ENCODE measurements around the gene RUNDC3A.

Gene RUNDC3A

DNA sequence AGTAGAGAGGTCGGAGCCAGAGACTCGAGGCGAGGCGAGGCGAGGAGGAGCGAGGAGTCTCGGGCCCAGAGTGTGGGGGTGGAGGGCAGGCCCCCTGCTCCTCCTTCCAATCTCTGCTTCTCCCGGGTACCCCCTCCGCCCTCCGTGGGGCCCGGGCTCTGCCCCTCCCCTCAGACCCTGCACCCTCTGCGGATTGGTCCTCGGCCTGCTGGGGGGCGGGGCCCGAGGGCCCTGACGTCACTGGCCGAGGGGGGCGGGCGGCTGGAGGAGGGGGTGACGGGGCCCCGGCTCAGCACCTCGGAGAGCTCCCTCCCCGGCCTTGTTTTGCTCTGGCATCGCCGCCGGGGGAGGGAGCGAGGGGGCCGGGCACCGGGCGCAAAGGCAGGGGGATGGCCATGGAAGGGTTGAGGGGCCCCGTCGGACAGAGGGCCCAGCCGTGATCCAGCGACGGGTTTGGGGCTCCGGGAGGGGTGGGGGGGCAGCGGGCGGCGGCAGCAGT, at the start of gene RUNDC3A:
Gene RUNDC3A (plus strand): TSS at position 282 of the 499 bp plus-strand sequence. CDS start 232 bp downstream, outside the sequence.
- DNase-seq, result peak; percentile 55 to 97 (median 90)

DNA sequence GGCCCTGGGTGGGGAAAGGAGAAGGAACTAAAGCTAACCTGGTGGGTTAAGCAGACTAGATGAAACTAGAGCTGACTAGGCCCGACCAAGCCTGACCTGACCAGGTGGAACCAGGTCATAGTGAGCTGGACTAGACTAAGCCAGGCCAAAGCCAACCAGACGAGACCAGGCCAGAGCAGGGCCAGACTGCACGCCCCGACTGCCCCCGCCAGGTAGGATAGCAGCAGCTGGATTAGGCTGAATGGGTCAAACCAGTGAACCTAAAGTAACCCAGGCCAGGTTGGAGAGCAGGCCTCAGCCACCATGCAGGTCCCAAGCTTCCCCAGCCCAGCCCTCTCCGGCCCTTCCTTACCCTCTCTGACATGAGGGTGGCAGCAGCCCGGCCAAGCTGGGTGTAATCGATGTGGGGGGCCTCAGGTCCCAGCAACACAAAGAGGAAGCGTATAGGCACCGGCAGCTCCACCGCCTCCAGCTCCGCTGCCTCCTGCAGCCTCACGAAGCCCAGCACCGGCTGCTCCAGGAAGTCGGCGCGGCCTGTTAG, 49.5 kb upstream of the RUNDC3A start:
- DNase-seq, result no peak

DNA sequence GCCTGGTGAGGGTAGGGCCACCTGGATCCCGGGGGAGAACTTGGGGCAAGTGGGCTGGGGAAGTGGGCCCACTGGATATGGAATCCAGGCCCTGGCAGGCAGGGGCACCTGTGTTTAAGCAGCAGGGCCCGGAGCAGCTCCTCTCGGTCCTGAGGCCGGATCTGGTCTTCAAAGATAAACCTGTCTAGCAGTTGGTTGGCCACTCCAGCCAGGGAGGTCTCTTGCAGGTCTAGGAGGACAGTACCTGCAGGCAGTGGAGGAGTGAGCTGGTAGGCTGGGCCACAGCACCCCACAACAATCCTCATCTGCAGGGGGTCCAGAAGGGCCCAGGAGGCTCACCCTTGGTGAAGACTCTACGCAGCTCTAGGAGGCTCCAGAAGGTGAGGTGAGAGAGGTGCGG, 48.1 kb upstream of the RUNDC3A start:
- DNase-seq, result no peak

DNA sequence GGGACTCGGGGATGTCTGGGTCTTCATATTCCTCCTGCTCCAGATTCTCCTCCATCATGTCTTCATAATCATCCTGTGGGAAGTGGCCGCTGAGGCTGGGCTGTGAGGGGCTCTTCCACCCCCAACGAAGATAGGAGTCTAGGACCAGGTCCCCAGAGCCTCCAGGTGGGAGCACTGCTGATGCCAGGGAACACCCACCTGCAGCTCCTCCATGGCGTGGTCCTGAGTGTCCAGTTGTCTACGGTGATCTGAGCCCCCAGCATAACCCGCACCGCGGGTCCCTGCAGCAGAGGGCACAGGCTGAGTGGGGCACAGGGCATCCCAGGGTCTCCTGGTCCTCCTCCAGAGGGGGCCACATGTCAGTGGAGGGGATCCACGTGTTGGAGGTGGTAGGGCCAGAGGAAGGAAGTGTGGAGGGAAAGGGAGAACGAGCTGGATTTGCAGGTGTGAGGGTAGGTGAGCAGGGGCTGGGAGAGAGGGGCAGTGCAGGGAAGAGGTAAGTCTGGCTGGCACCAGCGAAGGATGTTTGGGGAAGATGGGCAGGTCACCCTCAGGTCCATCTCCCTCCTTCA, 45.7 kb upstream of the RUNDC3A start:
- DNase-seq, result no peak

DNA sequence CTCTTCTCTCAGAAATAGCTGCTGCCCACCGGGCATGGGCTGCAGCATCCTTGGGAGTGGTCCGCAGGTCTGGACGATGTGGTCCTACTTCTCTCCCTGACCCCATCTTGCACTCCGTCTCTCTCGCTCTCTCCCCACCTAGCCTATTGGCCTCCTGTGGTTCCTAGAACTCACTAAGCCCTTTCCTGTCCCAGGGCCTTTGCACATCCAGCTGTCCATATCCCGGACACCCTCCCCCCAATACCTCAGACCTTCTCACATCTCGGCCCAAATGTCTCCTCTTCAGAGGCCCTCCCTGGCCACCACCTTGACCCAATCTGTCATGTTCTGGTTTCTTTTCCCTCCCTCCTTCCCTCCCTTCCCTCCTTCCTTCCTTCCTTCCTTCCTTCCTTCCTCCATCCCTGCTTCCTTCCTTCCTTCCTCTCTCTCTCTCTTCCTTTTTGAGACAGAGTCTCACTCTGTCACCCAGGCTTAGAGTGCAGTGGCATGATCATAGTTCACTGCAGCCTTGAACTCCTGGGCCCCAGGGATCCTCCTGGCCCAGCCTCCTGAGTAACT, 45.0 kb upstream of the RUNDC3A start:
- no peak for DNase-seq

DNA sequence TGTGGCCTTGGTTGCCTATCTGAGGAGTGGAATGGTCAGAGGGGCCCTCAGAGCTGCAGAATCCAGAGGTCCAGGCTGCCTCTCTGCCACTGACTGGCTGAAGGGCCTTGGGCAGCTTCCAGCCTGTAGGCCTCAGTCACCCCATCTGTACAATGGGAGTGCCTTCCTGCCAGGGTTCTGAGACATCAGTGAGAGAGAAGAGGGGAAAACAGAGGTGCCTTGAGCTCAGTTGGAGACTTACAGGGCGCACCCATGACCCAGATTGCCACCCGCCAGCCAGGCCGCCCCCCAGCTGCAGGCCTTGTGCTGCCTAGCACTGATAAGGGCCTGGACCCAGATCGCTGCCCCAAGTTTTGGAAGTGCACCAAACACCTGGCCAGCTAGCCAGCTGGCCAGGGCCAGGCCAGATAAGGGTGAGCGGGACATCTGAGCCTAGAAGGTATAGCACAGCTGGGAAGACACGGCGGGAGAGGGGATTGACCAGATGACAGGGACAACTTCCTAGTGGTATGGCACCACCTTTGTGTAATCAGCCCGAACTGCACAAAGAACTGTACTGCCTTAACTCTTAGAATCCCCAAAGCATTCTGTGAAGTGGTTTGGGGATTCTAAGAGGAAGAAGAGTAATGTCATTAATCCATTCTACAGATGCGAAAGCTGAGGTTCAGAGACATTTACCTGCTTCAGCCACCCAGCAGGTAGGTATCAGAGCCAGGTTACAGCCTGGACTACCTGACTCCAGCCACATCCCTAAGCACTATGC, 41.8 kb upstream of the RUNDC3A start:
- no peak for DNase-seq

DNA sequence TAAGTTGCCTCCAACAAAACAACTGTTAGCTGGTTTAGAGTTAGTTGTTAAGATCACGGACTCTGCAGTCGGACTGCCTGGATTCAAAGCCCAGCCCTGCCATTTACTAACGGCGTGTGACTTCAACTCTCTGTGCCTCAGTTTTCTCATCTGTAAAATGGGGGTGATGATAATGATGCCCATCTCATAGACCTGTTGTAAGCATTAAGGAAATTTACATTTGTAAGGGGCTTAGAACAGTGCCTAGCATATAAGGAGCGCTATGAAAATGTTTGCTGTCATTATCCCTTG, 41.3 kb upstream of the RUNDC3A start:
- DNase-seq, result no peak

DNA sequence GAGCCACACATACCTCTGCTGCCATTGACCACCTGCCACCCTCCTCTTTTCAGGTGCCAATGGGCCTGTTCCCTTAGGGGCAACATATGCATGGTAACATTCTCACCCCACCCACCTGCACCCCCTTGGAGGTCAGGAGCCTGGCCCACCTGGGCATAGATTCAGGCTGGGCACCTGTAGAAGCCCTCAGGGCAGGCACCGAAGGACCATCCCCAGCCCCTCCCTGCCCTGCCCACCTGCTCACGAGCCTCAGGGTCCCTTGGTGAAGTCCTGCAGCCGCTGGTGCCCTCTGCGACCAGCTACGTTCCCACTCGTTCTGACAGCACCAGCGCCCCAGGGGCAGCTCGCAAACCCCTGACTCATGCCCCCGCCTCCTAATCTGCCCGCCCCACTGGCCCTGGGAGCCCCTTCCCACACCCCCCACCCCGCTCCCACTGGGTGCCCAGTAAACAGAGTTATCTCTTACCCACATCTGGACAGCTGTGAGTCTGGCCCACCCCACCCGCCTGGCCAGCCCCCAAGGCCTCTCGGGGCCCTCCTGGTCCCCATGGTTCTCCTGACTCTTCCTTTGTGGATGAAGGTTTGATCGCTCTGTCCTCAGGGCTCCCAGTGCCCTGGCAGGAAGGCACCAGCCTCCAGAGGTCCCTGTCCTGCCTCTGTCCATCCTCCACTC, 40.4 kb upstream of the RUNDC3A start, which contains the start of gene SLC4A1:
Gene SLC4A1 (minus strand): TSS at position 318 of the 673 bp plus-strand sequence. CDS start 5,269 bp downstream, outside the sequence.
- DNase-seq, result no peak

DNA sequence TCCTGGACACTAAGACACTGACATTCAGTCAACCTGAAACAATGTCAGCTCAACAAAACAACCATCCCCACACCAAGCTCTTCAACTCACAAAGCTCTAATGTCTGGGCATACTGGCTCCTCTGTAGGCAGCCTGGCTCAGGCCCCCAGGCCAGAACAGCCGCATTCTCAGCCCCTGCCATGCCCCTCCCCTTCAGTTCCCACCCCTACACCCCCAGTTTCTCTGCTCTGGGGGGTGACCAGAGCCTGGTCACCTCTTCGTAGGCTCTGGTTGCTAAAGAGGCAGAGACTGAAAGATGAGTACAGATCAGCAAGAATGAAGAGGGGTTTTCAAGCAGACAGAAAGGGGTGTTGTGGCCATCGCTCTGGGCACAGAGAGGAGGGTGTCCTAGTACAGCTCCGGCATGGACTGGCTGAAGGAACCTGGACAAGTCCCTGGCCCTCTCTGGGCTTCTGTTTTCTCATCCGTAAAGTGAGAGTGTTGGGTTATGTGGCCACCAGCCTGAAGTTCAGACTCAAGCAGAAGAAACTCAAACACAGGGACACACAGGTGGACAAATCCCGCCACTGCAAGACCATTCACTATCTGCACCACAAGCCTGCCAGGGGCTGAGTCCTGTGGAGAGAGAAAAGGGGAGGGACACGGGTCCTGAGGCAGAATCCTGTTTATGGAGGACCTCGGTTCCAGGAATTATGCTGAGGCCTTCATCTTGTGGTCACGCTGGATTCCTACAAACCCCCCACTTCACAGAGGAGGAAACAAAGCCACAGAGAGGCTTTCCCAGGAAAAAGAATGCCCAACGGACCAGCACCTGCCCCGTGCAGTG, 39.5 kb upstream of the RUNDC3A start:
- DNase-seq, result no peak

DNA sequence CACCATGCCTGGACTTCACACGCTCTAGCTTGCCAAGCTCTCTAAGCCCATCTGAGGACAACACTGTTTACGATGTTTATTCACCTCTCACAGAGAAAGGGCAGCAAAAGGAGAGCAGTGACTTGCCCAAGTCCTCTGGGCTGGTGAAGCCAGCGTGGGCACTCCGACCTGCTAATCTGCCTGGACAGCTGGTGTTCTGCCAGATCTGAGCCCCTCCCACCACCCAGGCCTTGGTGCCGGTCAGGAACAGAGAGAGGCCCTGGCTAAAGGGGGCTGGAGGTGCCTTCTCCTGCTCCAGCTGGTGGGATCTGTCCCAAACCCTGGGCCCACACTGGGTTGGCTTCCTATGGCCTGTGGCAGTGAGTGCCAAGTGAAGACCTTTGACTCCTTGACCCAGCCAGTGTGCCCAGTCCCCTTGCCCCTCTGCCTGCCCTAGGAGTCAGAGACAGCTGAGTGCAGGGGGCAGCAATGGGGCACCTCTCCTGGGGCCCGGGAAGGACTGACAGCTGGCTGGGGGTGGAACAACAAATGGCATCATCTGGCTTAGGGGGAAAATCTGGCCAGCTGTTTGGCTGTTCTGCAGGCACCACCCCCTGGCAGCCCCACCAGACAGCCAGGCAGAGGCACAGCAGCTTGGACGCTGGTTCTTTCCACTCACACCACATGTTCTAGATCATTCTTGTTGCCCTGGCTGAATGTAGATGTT, 38.7 kb upstream of the RUNDC3A start:
- DNase-seq, result no peak

DNA sequence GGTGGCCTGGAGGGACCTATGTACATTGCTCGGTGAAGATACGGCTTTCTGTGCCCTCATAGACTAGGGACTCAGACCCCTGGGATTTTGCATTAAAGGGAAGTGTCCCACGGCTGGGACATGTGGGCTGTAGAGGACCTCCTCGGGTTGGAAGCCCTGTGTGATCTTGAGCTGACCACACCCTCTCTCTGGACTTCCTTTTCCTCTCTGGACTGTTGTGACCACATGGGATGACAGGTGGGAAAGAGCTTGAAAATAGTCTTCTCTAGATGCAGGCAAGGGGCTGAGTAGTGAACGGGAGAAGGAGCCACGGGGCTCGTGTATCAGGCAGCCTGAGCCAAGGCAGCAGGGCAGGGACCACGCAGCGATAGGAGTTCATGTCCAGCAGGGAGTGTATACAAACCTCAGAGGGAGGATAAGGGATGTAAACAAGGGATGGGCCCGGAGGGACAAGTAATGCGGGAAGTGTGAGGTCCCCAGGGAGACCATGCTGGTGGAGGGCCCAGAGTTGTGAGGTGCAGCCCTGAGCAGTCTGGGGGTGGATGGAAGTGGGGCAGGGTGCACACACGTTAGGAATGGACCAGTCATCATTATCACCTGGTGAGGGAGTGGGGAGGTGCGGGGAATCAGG, 36.0 kb upstream of the RUNDC3A start:
- no peak for DNase-seq

DNA sequence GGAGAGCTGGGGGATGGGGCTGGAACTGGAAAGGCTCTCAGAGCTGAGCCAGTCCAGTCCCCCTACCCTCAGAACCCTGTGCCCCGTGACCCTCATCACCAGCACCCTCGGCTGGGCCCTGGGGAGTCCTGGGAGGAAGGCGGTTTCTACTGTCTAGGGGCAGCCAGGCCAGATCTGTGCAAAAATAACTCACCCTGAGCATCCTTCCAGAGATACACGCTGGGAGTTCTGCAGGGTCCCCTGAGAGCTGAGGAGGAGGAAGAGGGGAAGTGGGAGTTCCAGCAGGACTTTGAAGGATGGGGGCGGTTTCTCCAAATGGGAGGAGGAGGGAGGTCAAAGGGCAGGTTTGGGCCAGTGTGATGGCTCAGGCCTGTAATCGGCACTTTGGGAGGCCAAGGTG, 35.4 kb upstream of the RUNDC3A start:
- DNase-seq, result no peak

DNA sequence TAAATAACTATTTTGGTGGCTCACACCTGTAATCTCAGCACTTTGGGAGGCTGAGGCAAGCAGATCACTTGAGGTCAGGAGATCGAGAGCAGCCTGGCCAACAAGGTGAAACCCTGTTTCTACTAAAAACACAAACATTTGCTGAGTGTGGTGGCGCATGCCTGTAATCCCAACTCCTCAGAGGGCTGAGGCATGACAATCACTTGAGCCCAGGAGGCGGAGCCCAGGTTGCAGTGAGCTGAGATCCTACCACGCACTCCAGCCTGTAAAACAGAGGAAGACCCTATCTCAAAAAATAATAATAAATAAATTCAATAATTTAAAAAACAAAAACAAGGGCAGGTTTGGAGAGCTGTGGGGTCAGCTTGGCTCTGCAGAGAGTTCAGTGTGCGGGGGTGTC, 34.8 kb upstream of the RUNDC3A start:
- DNase-seq, result no peak

DNA sequence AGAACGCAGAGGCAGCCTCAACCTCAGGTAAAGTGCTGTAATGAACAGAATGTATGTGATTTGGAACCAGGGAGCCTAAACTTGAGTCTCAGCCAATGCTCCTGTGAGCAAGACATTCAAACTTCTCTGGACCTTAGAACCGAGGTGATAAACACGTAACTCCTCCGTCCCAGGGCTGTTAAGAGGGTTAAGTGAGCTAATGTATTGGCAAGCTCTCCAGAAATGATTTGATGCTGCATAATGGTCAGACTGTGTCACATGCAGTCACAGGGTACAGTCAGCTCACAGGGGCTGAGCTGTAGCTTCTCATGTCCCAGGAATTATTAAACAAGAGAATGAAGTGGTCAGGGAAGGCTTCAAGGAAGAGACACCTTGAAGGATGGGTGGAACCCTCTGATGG, 30.4 kb upstream of the RUNDC3A start:
- no peak for DNase-seq

DNA sequence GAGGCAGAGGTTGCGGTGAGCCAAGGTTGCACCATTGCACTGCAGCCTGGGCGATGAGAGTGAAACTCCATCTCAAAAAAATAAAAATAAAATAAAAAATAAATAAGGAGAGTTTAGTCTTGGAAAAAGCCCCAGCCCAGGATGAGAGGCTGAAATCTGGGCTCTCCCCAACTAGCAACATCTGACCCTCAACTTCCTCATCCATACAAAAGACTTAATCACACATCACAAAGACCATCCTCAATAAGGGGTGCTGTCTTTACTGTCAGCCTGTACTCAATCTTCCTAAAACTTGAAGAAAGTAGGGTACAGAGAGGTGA, 29.1 kb upstream of the RUNDC3A start:
- no peak for DNase-seq

DNA sequence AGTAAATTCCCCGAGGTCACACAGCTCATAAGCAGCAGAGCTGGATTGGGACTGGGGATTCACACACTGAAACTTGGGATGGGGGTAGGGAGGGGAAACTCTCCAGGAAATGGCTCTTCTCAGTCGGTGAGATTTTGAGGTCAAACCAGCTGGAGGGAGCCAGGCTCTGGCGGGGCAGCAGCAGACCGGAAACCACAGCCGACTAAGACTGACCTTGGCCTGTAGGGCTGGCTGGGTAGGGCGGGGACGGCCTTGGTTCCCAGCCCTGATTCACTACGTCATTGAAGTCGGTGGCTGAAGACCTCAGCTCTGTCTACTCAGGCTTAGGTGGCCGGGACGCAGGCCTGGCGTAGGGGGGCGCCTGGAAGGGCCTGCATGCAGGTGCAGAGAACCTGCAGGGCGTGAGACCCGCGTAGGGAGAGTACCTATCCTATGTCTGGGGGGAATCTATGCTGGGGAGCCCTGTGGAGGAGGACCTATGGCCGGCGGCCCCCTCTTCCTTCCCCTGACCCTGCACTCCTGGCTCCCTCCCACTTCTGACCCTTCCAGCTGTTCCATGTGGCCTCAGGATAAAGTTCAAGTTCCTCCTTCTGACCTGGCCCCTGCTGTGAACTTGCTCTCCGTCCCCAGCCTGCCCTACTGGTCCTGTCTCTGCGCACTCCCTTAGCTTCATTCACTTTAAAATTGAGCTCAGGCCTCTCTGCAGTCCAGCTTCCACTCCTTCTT, 28.6 kb upstream of the RUNDC3A start:
- peak in 36 of 51 donors; percentile 3 to 51 (median 20) for DNase-seq

DNA sequence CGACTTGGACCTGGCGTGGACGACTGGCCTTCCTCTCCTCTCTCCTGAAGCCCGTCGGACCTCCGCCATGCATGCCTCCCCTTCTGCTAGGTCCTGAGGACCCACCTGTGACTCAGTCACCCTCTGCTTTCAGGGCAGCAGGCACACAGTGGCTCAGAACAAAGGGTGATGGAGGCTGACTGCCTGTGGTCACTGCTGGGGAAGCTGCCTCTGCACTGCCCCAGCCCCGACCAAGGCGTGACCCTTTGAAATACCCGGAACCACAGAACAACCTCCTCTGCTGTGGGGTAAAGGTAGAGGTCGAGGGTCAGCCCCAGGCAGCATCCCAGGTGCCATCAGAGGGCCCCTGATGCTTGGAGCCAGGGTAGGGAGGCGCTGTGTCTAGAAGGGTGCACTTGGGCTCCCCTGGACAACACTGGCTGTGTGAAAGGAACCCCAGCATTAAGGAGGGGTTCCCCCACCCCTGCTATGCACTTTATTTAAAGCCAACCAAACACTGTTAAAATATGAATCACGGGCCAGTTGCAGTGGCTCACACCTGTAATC, 27.9 kb upstream of the RUNDC3A start:
- no peak for DNase-seq

DNA sequence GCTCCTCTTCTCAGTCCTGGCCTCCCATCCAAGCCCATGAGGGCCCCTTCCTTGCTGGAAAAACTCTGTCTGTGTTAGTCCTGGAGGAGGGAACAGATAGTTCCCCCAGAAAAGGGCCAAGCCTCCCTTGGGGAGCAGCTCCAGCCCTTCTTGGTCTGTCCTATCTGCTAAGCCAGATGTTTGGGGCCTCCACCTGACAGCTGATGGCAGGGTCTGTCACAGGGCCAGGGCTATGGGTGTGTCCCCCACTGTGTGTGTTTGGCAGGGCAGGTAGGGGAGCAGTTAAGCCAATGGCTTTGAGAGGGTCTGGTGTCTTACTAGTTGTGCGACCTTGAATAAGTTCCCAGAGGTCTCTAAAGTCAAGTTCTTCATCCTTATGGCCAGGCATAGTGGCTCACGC, 26.8 kb upstream of the RUNDC3A start:
- DNase-seq, result no peak

DNA sequence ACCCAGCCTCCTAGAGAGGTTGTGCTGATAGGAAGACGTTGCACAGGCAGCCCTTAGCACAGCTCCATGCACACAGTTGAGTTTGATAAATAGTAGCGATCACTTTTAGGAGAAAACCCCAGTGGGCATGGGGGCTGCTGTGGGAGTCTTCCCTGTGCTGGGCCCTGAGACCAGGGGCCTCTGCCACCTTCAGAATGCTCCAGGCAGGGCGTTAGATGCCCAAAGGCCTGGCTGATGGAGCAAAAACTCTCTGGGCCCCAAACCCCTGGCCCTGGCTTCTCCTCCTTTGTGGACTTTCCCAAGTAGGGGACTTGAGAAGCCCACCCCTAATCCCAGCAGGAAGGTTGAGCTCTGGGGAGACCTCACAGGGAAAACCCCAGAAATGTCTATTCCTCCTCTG, 26.1 kb upstream of the RUNDC3A start:
- no peak for DNase-seq
